ENCODE data around the gene PXDC1.
"Not testable (repeated sequence)": the region's sequence is repeated elsewhere in the genome, so short reads cannot be mapped to it uniquely, and the experiment has no call there.

Gene PXDC1

DNA sequence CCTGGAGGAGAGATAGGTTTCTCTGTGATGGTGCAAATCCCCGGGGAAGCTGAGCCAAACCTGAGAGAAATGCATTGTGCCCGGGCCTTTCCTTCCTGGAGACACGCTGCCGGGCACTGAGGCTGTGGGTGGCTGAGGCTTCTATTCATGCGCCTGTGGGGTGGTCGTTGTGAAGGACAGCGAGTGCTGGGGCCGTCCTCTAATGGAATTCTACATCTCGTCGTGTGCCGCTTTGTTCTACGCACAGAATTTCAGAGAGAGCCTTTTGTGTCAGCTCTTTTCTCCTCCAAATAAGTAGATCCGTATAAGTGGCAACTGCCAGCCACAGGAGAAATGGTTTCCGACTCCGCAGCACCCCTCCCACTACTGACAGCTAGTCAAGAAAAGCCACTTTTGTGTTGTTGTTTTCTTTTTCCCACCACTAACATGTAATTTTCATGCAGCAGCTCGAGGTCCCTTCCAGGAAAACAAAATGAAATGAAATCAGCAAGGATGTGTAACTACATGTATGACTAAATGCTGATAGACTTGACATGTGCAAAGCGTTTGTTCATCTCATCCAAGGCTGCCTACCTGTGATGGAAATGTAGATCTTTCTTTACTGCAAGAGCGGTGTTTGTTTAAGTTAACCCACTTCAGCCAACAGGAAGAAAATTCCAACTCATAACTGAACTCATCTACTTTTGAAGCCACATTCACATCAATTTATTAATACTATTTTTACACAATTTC lies 26.4 kb upstream of the PXDC1 start:
- H3K27me3 ChIP-seq (ENCODE audit: control insufficient read depth, insufficient read depth, low read length), result no peaks in the 10 kb centered on the region
- no peak overlapping the region for H3K9ac ChIP-seq (ENCODE audit: low read length)
- H3K4me3 ChIP-seq (ENCODE audit: low read length), result no peak overlapping the region
- no peak overlapping the region for H3K27ac ChIP-seq (ENCODE audit: low read depth, low read length)
- H3K36me3 ChIP-seq (ENCODE audit: control insufficient read depth, insufficient read depth, low read length), result no peaks in the 10 kb centered on the region
- no peaks in the 10 kb centered on the region for H3K4me1 ChIP-seq (ENCODE audit: control insufficient read depth, insufficient read depth, low read length)

DNA sequence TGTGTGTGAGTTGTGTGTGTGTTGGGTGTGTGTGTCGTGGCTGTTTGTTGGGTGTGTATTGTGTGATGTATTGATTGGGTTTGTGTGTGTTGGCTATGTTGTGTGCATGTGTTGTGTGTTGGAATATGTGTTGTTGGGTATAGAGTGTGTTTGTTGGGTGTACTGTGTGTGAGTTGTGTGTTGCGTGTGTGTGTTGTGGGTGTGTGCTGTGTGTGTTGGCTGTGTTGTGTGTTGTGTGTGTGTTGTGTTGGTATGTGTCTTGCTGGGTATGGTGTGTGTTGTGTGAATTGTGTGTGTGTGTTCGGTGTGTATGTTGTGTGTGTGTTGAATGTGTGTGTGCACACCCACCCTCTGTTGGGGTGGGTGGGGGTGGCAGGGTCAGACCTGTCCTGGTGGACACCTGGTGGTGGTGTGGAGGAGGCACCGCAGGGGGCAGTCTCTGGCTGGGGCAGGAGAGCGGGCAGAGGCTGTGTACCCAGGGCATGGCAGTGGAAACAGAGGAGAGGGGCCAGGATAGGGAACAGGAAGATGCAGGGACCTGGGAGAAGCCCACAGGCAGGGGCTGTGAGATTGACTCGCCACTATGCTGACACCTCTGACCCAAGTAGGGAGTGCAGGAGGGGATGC lies 25.5 kb upstream of the PXDC1 start:
- Histone ChIP-seq H3K4me3 (ENCODE audit: low read length) (no peak overlapping the region), H3K27ac (ENCODE audit: low read depth, low read length) (no peak overlapping the region), H3K4me1 (ENCODE audit: control insufficient read depth, insufficient read depth, low read length) (no peaks in the 10 kb centered on the region), H3K27me3 (ENCODE audit: control insufficient read depth, insufficient read depth, low read length) (no peaks in the 10 kb centered on the region), H3K36me3 (ENCODE audit: control insufficient read depth, insufficient read depth, low read length) (no peaks in the 10 kb centered on the region), H3K9ac (ENCODE audit: low read length) (no peak overlapping the region)

DNA sequence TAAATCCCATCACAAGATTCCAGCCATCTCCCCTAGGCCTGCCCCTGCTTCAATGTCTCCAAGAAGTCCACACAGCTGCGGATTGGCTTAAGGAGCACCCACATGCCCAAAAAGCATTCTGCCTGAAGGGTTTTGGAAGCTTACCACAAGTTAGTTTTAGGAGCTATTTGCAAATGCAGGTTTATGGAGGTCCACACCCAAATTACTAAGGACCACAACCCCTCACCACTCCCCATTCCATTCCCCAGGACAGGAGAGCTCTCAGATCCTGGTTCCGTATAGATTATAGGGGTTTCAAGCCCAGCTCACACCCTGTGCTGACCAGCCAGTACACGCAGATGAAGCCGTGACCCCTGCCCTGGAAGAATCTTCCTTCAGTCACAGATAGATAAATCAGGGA lies 24.3 kb upstream of the PXDC1 start:
- Histone ChIP-seq H3K9ac (ENCODE audit: low read length) (no peak overlapping the region), H3K4me1 (ENCODE audit: control insufficient read depth, insufficient read depth, low read length) (no peaks in the 10 kb centered on the region), H3K4me3 (ENCODE audit: low read length) (no peak overlapping the region), H3K27me3 (ENCODE audit: control insufficient read depth, insufficient read depth, low read length) (no peaks in the 10 kb centered on the region), H3K36me3 (ENCODE audit: control insufficient read depth, insufficient read depth, low read length) (no peaks in the 10 kb centered on the region), H3K27ac (ENCODE audit: low read depth, low read length) (no peak overlapping the region)

DNA sequence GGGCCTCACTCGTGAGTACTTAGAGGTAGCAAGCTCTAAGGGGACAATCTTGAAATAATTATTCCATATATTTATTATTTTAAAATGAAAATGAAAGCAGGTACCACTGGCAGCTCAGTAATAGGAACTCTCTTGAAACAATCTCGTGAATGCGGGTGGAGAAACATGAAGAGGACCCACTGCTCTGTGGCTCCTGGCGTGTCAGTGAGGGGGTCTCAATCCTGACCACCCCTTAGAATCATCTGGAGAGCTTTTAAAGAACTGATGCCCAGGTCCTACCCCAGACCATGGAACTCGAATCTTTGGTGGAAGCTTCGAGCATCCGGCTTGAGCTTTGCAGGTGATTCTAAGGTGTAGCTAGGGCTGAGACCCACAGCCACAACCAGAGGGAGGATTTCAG lies 23.9 kb upstream of the PXDC1 start:
- H3K4me1 ChIP-seq (ENCODE audit: control insufficient read depth, insufficient read depth, low read length), result no peaks in the 10 kb centered on the region
- H3K27me3 ChIP-seq (ENCODE audit: control insufficient read depth, insufficient read depth, low read length), result no peaks in the 10 kb centered on the region
- no peak overlapping the region for H3K9ac ChIP-seq (ENCODE audit: low read length)
- H3K27ac ChIP-seq (ENCODE audit: low read depth, low read length), result no peak overlapping the region
- H3K4me3 ChIP-seq (ENCODE audit: low read length), result no peak overlapping the region
- H3K36me3 ChIP-seq (ENCODE audit: control insufficient read depth, insufficient read depth, low read length), result no peaks in the 10 kb centered on the region

DNA sequence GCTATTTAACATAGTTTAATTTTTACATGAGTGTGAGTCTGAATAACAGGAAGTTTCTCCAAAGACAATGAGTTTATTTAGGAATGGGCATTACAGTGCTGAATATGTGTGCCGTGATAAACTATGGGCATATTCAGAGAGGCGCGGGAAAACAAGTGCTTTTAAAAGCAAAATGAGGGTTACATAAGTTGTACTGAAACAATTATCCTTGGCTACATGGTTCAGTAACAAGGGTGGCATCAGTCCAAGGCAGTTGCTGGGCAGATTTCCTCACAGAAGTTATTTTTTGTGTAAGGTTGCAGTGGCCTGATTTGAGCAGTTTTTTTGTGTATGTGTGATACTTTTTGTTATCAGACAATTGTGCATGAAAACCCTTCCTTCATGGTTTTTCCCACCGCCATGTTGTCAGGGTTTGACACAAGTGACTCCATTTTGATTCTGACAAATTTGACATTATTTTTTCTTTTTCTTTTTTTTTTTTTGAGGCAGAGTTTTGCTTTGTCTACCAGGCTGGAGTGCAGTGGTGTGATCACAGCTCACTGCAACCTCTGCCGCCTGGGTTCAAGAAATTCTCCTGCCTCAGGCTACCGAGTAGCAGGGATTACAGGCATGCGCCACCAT lies 22.3 kb upstream of the PXDC1 start:
- Histone ChIP-seq H3K36me3 (ENCODE audit: control insufficient read depth, insufficient read depth, low read length) (no peaks in the 10 kb centered on the region), H3K4me3 (ENCODE audit: low read length) (no peak overlapping the region), H3K27ac (ENCODE audit: low read depth, low read length) (no peak overlapping the region), H3K4me1 (ENCODE audit: control insufficient read depth, insufficient read depth, low read length) (no peaks in the 10 kb centered on the region), H3K27me3 (ENCODE audit: control insufficient read depth, insufficient read depth, low read length) (no peaks in the 10 kb centered on the region), H3K9ac (ENCODE audit: low read length) (no peak overlapping the region)

DNA sequence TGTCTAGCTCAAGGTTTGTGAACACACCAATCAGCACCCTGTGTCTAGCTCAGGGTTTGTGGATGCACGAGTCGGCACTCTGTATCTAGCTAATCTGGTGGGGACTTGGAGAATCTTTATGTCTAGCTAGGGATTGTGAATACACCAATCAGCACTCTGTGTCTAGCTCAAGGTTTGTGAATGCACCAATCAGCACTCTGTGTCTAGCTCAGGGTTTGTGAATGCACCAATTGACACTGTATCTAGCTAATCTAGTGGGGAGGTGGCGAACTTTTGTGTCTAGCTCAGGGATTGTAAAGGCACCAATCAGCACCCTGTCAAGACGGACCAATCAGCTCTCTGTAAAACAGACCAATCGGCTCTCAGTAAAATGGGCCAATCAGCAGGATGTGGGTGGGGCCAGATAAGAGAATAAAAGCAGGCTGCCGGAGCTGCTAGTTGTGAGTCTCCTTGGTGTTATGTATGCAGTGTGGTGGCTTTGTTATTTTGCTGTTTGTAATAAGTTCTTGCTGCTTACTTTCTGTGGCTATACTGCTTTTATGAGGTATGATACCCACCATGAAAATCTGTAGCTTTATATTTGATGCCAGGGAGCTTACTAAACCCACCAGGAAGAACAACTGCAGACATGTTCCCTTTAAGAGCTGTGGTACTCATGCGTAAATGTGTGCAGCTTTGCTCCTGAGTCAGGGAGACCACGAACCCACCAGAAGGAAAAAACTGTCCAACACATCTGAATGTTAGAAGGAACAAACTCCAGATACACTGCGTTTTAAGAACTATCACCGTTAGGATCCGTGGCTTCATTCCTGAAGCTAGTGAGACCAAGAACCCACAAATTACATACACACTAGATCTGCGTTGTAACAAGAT lies 20.9 kb upstream of the PXDC1 start:
- not testable (repeated sequence) for H3K4me3 ChIP-seq (ENCODE audit: low read length); H3K36me3 ChIP-seq (ENCODE audit: control insufficient read depth, insufficient read depth, low read length); H3K9ac ChIP-seq (ENCODE audit: low read length); H3K27ac ChIP-seq (ENCODE audit: low read depth, low read length); H3K4me1 ChIP-seq (ENCODE audit: control insufficient read depth, insufficient read depth, low read length); H3K27me3 ChIP-seq (ENCODE audit: control insufficient read depth, insufficient read depth, low read length)

DNA sequence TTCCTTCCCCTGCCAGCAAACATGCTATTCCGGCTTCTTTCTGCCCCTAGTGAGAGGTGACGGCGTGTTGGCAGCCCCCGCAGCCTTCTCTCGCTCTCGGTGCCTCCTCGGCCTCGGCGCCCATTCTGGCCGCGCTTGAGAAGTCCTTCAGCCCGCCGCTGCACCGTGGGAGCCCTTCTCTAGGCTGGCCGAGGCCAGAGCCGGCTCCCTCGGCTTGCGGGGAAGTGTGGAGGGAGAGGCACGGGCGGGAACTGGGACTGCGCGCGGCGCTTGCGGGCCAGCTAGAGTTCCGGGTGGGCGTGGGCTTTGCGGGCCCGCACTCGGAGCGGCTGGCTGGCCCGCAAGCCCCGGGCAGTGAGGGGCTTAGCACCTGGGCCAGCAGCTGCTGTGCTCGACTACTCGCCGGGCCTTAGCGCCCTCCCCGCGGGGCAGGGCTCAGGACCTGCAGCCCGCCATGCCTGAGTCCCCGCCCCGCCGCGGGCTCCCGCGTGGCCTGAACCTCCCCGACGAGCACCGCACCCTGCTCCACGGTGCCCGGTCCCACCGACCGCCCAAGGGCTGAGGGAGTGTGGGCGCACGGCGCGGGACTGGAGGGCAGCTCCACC lies 20.0 kb upstream of the PXDC1 start:
- H3K36me3 ChIP-seq (ENCODE audit: control insufficient read depth, insufficient read depth, low read length), result no peaks in the 10 kb centered on the region

DNA sequence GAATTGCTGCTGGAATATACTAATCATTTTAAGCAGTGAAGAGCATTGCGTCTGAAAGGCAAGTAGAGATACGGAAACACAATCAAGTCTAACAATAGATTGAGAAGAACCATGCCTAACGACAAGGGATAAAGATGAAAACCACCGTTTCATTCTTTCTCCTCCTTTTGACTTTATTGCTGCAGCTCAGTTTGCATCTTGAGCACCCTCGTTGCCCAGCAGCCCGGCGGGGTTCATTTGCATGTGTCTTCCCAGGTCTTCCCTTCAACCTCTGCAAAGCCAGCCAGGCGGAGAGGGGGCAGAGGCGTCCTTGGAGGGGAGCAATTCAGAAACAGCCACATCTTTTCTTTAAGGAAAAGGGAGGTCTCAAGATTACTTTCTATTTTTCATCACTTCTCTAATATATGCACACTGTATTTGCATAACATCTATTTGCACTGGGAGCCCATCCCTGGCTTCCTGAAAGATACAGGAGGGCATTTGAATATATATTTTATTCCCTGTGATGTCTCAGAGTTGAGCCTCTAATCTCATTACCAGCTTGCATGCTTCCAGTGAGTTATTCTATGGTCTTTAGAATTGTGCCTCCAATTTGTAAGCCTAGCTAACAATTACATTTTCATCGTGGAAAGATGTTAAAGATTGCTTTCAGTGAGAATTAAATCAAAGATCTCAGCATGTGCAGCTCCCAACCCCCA lies 18.7 kb upstream of the PXDC1 start:
- H3K27ac ChIP-seq (ENCODE audit: low read depth, low read length), result no peak overlapping the region
- no peak overlapping the region for H3K9ac ChIP-seq (ENCODE audit: low read length)
- H3K4me1 ChIP-seq (ENCODE audit: control insufficient read depth, insufficient read depth, low read length), result no peaks in the 10 kb centered on the region
- H3K36me3 ChIP-seq (ENCODE audit: control insufficient read depth, insufficient read depth, low read length), result no peaks in the 10 kb centered on the region
- H3K4me3 ChIP-seq (ENCODE audit: low read length), result no peak overlapping the region
- no peaks in the 10 kb centered on the region for H3K27me3 ChIP-seq (ENCODE audit: control insufficient read depth, insufficient read depth, low read length)

More for the DNA sequence above, 20.0 kb upstream of the PXDC1 start:
- H3K4me3 ChIP-seq (ENCODE audit: low read length), result no peak overlapping the region
- no peaks in the 10 kb centered on the region for H3K27me3 ChIP-seq (ENCODE audit: control insufficient read depth, insufficient read depth, low read length)
- H3K27ac ChIP-seq (ENCODE audit: low read depth, low read length), result no peak overlapping the region
- no peaks in the 10 kb centered on the region for H3K4me1 ChIP-seq (ENCODE audit: control insufficient read depth, insufficient read depth, low read length)
- no peak overlapping the region for H3K9ac ChIP-seq (ENCODE audit: low read length)

DNA sequence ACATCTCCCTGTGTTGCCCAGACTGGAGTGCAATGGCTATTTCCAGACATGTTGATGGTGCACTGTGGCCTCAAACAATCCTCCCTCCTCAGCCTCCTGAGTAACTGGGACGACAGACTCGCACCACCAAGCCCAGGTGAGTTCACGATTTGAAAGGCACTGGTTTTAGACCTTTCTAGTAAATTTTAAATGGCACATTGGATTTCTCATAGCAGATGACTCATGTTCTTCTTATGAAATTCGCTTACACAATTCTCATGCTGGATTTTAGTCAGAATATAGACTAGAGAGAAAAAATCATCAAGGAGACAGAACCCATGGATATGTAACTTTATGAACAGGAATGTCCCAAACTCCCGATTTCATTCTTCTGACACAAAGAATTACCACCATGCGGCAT lies 18.1 kb upstream of the PXDC1 start:
- Histone ChIP-seq H3K4me3 (ENCODE audit: low read length) (no peak overlapping the region), H3K27me3 (ENCODE audit: control insufficient read depth, insufficient read depth, low read length) (no peaks in the 10 kb centered on the region)

DNA sequence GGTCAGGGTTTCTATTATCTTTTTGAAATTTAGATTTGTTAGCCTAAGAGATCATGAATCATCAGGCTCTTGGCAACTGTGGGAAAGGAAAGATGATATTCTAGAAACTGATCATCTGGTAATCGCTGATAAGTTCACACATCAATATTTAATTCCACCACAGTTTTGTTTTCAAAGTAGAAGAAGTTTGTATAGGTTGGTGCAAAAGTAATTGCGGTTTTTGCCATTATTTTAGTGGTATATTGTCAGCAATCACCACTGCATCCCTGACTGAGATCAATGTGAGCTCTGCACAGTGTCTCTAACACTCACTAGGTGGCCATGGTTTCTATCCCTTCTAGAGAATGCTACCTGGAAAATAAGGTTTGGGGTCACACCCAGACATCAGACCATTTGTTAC lies 17.0 kb upstream of the PXDC1 start:
- H3K4me3 ChIP-seq (ENCODE audit: low read length), result no peak overlapping the region
- H3K4me1 ChIP-seq (ENCODE audit: control insufficient read depth, insufficient read depth, low read length), result no peaks in the 10 kb centered on the region

More for the DNA sequence above, 18.1 kb upstream of the PXDC1 start:
- no peak overlapping the region for H3K9ac ChIP-seq (ENCODE audit: low read length)
- no peaks in the 10 kb centered on the region for H3K4me1 ChIP-seq (ENCODE audit: control insufficient read depth, insufficient read depth, low read length)
- H3K36me3 ChIP-seq (ENCODE audit: control insufficient read depth, insufficient read depth, low read length), result no peaks in the 10 kb centered on the region
- no peak overlapping the region for H3K27ac ChIP-seq (ENCODE audit: low read depth, low read length)

DNA sequence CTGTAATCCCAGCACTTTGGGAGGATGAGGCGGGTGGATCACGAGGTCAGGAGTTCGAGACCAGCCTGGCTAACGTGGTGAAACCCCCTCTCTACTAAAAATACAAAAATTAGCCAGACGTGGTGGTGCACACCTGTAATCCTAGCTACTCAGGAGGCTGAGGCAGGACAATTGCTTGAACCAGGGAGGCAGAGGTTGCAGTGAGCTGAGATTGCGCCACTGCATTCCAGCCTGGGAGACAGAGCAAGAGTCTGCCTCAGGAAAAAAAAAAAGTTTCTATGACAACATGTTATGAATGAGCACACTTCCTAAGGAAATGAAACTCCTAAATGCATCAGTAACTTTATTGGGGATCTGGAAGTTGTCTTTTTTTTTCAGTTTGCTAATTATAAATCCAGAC lies 16.0 kb upstream of the PXDC1 start:
- H3K4me1 ChIP-seq (ENCODE audit: control insufficient read depth, insufficient read depth, low read length); H3K27ac ChIP-seq (ENCODE audit: low read depth, low read length); H3K27me3 ChIP-seq (ENCODE audit: control insufficient read depth, insufficient read depth, low read length); H3K4me3 ChIP-seq (ENCODE audit: low read length); H3K36me3 ChIP-seq (ENCODE audit: control insufficient read depth, insufficient read depth, low read length); H3K9ac ChIP-seq (ENCODE audit: low read length): not testable (repeated sequence)

More for the DNA sequence above, 17.0 kb upstream of the PXDC1 start:
- Histone ChIP-seq H3K36me3 (ENCODE audit: control insufficient read depth, insufficient read depth, low read length) (no peaks in the 10 kb centered on the region), H3K27me3 (ENCODE audit: control insufficient read depth, insufficient read depth, low read length) (no peaks in the 10 kb centered on the region), H3K27ac (ENCODE audit: low read depth, low read length) (no peak overlapping the region), H3K9ac (ENCODE audit: low read length) (no peak overlapping the region)

Measured in rectal smooth muscle tissue (tissue), 1 donor.